Esophagus (tissue), 2 donors: ENCODE measurements around the gene KDF1. TPM values are rescaled to one million over a fixed set of nuclear protein-coding genes. Genes with fewer than 3 reads are reported as not detected.

Experiments used
- H3K27ac ChIP-seq, 2 donors: one replicate each; pipeline ENCODE4 v1.5.1; 2013; ENCODE audit warnings: low read depth in 2 of 2, mild to moderate bottlenecking in 2 of 2, inconsistent platforms in 1 of 2, low read length in 1 of 2, moderate library complexity in 1 of 2
- H3K27me3 ChIP-seq, 2 donors: one replicate each; pipeline ENCODE4 v1.6.1; 2013; ENCODE audit warnings: low read length in 2 of 2, control low read depth in 1 of 2, mild to moderate bottlenecking in 1 of 2; ENCODE audit not compliant: insufficient read depth in 2 of 2, control insufficient read depth in 1 of 2
- H3K36me3 ChIP-seq, 2 donors: one replicate each; pipeline ENCODE4 v1.6.1; 2013; ENCODE audit warnings: low read length in 1 of 2; ENCODE audit not compliant: control insufficient read depth in 2 of 2, insufficient read depth in 2 of 2
- H3K4me1 ChIP-seq, 2 donors: one replicate each; pipeline ENCODE4 v1.6.1; 2013; ENCODE audit warnings: low read length in 1 of 2; ENCODE audit not compliant: control insufficient read depth in 2 of 2, insufficient read depth in 2 of 2
- H3K4me3 ChIP-seq, 2 donors: one replicate each; pipeline ENCODE4 v1.5.1; 2013; ENCODE audit warnings: low read length in 2 of 2, mild to moderate bottlenecking in 2 of 2, low read depth in 1 of 2, moderate library complexity in 1 of 2
- H3K9me3 ChIP-seq, 2 donors: one replicate each; pipeline ENCODE4 v1.6.1; 2013; ENCODE audit warnings: mild to moderate bottlenecking in 2 of 2, low read depth in 1 of 2, low read length in 1 of 2, moderate library complexity in 1 of 2; ENCODE audit not compliant: control insufficient read depth in 2 of 2, insufficient read depth in 1 of 2
- WGBS, 2 donors: extraction: QIAGEN DNeasy Blood & Tissue Kit; methylation state at CpG; one replicate each; pipeline ENCODE4 v1.1.7; 2013; 5-methylcytosine and 5-hydroxymethylcytosine counted together
- polyA plus RNA-seq, 2 donors: library from polyadenylated mRNA; stranded (reverse); fragments of 200-250 nt; gene quantifications; one replicate each; pipeline ENCODE4 v1.2.3, GENCODE V29; 2013
- donor health status: healthy with polysubstance abuse.
- donor health status: Bipolar disorder and iron deficiency.

The KDF1 gene
- polyA plus RNA-seq, 2 donors = 12.7 to 17.5 TPM

DNA sequence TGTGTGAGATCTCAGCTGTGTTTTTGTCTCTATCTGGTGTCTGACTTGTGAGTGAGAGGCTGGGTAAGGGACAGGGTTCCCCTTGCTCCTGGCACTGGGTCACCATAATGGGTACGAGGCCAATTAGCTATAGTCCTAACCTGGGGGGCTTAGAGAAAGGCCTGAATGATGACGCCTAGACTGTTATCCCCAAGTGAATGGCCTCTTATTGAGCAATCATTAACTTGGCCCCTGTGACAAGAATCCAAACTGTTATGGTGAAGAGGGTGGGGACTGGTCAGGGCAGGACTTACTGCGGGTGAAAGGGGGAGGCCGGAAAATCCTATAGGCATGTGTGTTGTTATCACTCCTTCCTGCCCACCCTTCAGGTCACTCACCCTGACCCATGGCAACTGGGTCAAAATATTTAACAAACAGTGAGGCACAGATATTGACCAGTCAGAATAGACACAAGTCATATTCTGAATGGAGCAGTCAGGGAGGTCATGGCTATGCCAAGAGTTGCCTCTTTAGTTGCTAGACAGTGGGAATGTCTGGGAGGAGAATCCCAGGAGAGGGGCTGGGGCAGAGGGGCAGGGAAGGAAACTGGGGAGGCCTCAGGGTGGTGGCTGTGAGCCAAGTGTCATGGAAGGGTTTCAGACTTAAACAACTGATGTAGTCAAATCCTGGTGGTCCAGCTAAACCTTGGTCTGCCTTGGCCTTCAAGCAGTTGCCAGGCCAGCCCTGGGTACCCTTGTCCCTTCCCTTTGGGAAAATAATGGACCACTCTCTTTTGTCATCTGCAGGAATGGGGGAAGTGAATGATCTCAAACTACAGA lies 49.7 kb downstream of the KDF1 start:
- WGBS, 2 donors = 66 to 80% methylated on average over 4 of the region's 4 CpGs

DNA sequence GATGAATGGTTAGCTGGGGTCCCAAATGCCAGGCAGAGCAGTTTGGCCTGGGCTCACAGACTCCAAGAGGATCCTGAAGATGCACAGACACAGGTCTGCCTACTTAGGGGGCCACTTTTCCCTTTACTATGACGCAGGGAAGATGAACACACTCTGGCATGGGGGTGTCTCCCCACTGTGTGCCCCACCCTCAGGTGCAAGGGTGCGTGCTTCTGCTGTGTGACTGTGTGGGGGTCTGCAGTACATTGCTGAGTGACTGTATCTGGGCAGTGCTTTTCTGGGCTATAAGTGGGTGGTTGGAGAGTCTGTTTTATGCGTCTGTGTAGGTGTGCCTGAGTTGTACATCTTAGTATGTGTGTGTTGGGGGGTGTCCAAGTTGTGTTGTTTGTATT lies 50.3 kb downstream of the KDF1 start:
- H3K36me3 ChIP-seq = no peaks in the 10 kb centered on the region
- H3K9me3 ChIP-seq = no peaks in the 10 kb centered on the region
- H3K4me3 ChIP-seq = no peak overlapping the region
- no peak overlapping the region for H3K27ac ChIP-seq
- H3K4me1 ChIP-seq = no peaks in the 10 kb centered on the region
- no peaks in the 10 kb centered on the region for H3K27me3 ChIP-seq
- 59 to 90% methylated on average over 3 of the region's 3 CpGs for WGBS, 2 donors

More for the DNA sequence above, 49.7 kb downstream of the KDF1 start:
- Histone ChIP-seq H3K4me1 (no peaks in the 10 kb centered on the region), H3K27ac (no peak overlapping the region), H3K36me3 (no peaks in the 10 kb centered on the region), H3K4me3 (no peak overlapping the region), H3K9me3 (no peaks in the 10 kb centered on the region), H3K27me3 (no peaks in the 10 kb centered on the region)

DNA sequence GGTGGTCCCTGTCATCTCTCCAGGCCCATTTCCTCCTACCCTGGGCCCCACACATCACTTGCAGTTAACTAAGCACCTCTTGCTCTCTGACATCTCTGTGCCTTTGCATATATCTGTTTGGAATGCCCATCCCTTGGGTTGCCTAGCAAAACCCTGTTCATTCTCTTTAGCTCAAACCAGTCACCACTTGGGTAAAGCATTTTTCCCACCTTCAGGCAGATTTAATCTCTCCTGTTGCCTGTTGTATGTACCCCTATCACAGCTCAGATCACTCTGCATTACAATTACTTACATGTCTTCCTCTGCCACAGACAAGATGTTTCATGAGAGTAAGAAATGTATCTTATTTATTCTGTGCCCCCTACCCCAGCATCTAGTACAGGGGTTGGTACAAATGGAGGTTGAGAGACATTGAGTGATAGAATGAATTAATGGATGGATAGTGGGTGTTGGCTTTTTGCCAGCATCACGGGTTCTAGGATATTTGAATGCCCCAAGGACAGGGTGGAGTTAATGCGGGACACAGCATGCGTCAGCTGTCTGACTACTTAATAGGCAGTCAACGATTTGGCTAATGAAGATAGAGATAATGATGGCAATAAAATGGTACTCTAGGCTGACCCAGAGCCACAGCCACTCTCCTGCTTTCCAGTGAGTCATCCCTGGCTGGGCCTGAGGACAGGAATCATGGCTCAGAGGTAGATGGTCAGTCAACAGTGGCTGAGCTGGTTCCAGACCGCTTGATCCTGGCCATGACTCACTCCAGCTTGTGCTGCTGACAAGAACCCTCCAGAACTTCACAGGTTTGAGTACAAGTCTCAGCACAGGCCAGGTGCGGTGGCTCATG lies 53.0 kb downstream of the KDF1 start:
- H3K27ac ChIP-seq = no peak overlapping the region

DNA sequence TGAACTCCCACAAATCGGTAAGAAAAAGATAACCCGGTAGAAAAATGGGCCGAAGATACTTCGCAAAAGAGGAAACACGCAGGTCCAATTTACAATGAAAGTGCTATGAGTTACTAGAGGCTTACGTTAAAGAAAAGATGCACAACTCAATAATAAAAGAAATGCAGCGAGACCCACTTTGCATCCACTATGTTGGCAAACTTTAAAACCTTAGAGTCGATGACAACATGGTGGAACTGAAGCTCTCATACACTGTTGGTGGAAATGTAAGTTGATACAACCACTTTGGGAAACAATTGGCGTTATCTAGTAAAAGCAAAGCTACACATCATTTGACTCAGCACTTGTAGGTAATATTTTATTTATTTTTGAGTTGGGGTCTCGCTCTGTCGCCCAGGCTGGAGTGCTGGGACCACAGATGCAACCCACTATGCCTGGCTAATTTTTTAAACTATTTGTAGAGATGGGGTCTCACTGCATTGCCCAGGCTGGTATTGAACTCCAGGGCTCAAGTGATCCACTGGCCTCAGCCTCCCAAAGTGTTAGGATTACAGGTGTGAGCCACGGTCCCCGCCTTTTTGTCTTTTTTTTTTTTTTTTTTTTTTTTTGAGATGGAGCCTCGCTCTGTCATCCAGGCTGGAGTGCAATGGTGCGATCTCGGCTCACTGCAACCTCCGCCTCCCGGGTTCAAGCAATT lies 59.3 kb downstream of the KDF1 start:
- Histone ChIP-seq H3K27me3 (no peaks in the 10 kb centered on the region), H3K4me3 (peak overlapping the region; percentile 73 to 99), H3K9me3 (no peaks in the 10 kb centered on the region), H3K4me1 (no peaks in the 10 kb centered on the region), H3K27ac (peak overlapping the region in 1 of 2 donors; percentile 63), H3K36me3 (peaks cover 6 to 7% of the 10 kb centered on the region in 2 donors)
- 60 to 67% methylated on average over 17 to 18 of the region's 18 CpGs for WGBS, 2 donors

More for the DNA sequence above, 53.0 kb downstream of the KDF1 start:
- H3K9me3 ChIP-seq = no peaks in the 10 kb centered on the region
- no peaks in the 10 kb centered on the region for H3K36me3 ChIP-seq
- WGBS, 2 donors = 41 to 42% methylated on average over 6 of the region's 6 CpGs
- no peak overlapping the region for H3K4me3 ChIP-seq
- H3K4me1 ChIP-seq = no peaks in the 10 kb centered on the region
- H3K27me3 ChIP-seq = no peaks in the 10 kb centered on the region

DNA sequence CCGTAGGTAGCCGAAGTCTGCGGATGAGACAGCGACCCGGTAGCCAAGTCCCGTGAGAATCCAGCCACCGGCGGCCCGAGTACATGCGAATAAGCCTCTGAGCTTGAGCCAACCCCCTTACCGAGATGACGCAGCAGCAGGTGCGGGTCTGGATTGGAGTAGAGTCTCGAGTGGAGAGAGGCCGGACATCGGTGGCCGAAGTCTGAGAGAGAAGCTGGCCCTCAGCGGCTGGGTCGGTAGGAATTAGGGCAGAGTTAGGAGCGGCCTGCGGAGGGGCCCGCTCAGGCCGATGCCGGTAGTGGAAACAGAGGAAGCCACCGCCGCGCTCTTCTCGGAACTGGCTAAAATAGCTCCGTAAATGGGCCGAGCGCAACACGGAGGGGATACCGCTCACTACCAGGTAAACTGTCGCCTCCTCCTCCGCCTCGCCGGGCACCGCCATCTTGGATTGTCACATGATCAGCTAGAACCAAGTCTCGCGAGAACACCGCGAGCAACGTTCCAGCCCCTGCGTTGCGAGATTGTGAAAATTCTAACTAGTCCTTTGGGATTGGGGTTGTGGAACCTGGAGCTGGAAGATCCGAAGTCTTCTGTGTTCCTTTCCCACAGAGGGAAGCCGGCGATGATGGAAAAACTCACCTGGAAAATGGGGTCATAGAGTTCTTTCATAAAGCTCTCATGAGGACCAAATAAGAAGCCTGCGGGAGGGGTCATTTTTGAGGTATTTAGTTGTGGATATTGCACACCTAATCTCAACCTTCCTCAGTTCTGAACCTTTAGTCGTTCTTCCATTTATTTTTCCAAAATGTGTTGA lies 60.1 kb downstream of the KDF1 start, which contains the start of gene GPATCH3:
GPATCH3 (minus strand) TSS at position 467 of the 814 bp plus-strand sequence; CDS start at position 442, 25 bp downstream.
- peaks cover 7% of the 10 kb centered on the region in 2 donors for H3K36me3 ChIP-seq
- H3K27ac ChIP-seq = peak within 1 kb of the TSS; percentile 63 to 97
- H3K9me3 ChIP-seq = no peaks in the 10 kb centered on the region
- H3K4me1 ChIP-seq = no peaks in the 10 kb centered on the region
- H3K27me3 ChIP-seq = no peaks in the 10 kb centered on the region
- WGBS, 2 donors = 0% methylated on average over 50 of the region's 50 CpGs
- H3K4me3 ChIP-seq = peak within 1 kb of the TSS; percentile 73 to 99

Other genes starting within 250 kb of the KDF1 start
- 1 to 10 TPM; 5.1 to 7.1 TPM for gene PIGV, start 172.5 kb downstream of the KDF1 start, polyA plus RNA-seq
- 10 to 100 TPM; 14.4 to 15.0 TPM for gene ZDHHC18, start 133.8 kb downstream of the KDF1 start, polyA plus RNA-seq
- gene SFN, start 97.3 kb downstream of the KDF1 start, polyA plus RNA-seq = 1,000 to 10,000 TPM; 1,075 to 2,440 TPM
- gene GPN2, start 70.2 kb downstream of the KDF1 start, polyA plus RNA-seq = 10 to 100 TPM; 10.4 to 16.4 TPM
- 1 to 10 TPM; 6.9 to 7.0 TPM for gene GPATCH3, start 60.0 kb downstream of the KDF1 start, polyA plus RNA-seq
- not detected for gene NR0B2, start 46.5 kb downstream of the KDF1 start, polyA plus RNA-seq
- gene NUDC, start 38.7 kb downstream of the KDF1 start, polyA plus RNA-seq = 10 to 100 TPM; 25.5 to 42.1 TPM
- gene TRNP1, start 33.2 kb upstream of the KDF1 start, polyA plus RNA-seq = 100 to 1,000 TPM in 1 of 2 donors, 10 to 100 TPM in 1; 84.9 to 158 TPM
- 10 to 100 TPM; 79.2 to 84.3 TPM for gene TENT5B, start 52.4 kb upstream of the KDF1 start, polyA plus RNA-seq
- gene SLC9A1, start 194.7 kb upstream of the KDF1 start, polyA plus RNA-seq = 10 to 100 TPM in 1 of 2 donors, 1 to 10 TPM in 1; 9.1 to 16.1 TPM